ENCODE results near the gene PIAS1. TPM values are rescaled to one million over a fixed set of nuclear protein-coding genes. Genes with fewer than 3 reads are reported as not detected.
"Not testable (repeated sequence)": the region's sequence is repeated elsewhere in the genome, so short reads cannot be mapped to it uniquely, and the experiment has no call there.

Gene PIAS1
- total RNA-seq, 1 experiment from 2014 or later = 13.5 TPM

DNA sequence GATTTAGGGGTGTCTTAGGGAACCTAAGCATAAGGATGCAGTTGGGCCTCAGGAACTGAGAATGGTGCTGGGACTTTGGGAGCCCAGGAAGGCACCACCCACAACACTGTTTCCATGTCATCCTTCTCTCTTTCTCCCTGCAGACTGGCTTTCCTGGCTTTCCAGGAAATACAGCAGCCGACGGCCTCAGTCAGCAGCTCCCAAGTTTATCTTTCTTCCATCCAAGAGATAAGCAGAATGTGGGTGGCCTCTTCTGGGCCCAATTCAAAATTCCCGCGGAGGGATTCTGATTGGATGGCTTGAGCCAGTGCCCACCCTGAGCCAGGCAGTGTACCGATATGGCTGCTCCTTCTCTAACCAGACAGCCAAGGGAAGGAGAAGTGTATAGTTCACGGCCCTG is 179.9 kb downstream of the PIAS1 start:
- no peak for DNase-seq (ENCODE audit: low read depth)

DNA sequence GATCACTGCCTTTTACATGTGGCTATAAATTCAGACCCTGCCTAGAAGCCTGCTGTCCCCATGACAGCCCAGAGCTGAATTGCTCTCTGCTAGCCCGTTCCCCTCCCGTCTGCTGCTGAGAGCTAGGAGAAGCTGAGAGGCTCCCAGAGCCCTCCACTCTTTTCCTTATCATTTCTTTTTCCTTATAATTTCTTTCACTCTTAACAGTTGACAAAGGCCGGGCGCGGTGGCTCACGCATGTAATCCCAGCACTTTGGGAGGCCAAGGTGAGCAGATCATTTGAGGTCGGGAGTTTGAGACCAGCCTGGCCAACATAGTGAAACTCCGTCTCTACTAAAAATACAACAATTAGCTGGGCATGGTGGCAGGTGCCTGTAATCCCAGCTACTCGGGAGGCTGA is 180.4 kb downstream of the PIAS1 start:
- not testable (repeated sequence) for DNase-seq (ENCODE audit: low read depth)

DNA sequence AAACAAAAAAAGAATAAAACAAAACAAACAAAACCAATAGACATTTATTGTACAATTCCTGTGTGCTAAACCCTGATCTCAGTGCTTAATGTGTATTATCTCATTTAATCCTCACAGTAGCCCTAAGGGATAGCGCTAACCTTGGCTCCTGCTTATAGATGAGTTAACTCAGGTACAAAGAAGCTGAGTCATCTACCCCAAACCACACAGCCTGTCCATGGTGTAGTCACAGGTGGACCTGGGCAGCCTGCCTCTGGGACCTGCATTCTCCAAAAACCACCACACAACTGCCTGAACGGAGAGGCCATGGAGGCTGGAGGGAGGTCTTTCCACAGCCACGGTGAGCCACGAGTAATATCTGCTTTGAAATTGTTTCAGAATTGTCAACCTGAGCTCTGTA is 180.9 kb downstream of the PIAS1 start:
- DNase-seq (ENCODE audit: low read depth) = no peak

DNA sequence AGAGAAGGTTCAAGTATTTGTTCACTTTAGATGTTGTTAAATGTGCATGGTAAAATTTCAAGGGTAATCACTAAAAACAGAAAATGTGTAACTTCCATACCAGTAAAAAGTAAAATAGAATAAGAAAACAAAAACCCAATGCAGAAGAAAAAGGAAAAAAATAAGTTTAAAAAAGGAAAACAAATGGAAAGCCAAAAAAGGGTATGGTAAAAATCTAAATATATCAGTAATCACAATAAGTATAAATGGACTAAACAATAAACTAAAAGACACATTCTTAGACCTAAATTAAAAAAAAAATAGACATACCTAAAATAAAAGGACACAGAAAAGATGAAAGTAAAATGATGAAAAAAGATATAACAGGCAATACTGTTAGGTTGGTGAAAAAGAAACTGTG is 184.9 kb downstream of the PIAS1 start:
- no peak for DNase-seq (ENCODE audit: low read depth)

DNA sequence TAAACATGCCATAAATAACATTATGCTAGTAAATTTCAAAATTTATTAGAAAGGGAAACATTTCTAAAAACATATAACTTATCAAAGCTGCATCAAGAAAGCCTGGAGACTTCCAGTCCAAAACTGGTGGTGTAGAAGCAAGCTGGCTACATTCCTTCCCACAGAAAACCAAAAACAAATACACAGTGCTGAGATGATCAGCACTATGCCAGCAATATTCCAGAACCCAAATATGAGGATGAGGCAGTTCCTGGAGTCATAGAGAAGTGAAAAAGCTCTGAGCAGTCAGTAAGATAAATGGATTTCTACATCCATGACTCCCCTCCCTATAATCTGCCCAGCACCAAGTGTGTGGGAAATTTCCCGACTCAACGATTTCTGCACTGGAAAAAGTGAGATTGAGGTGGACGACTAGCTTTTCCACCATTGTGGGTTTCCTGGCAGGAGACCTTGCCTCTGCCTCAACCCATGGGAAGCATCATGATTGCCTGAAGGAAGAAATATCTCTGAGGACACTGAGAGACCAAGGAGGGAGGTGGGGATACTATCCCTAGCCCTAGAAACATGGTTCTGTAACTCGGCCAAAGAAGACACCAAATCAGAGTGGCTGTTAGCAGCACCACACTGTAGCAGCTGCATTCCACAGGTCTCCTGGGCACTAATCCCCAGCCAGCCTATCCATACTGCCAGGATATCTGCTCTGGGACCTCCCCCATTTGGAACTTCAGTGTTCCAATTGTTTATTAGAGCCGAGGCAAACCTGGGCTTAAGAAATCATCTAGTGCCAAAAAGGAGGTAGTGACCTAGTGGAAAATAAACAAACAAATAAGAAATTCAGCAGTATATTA is 187.2 kb downstream of the PIAS1 start:
- no peak for DNase-seq (ENCODE audit: low read depth)

Other genes starting within 250 kb of the PIAS1 start
- 0.06 TPM in 1 of 2 replicates, not detected in the other for gene SKOR1, start 228.8 kb upstream of the PIAS1 start, total RNA-seq (2014; rRNA removed)
- not detected in 2 replicates for gene RNU6-1, start 214.3 kb upstream of the PIAS1 start, total RNA-seq (2014; rRNA removed)
- gene CALML4, start 151.0 kb downstream of the PIAS1 start, total RNA-seq (2014; rRNA removed) = 2.0 and 2.2 TPM in 2 replicates
- gene CLN6, start 175.4 kb downstream of the PIAS1 start, total RNA-seq (2014; rRNA removed) = 34.9 and 40.9 TPM in 2 replicates
- 28.0 and 32.2 TPM in 2 replicates for gene FEM1B, start 223.4 kb downstream of the PIAS1 start, total RNA-seq (2014; rRNA removed)